Measurements from ENCODE around the gene SLC66A2. TPM values are rescaled to one million over a fixed set of nuclear protein-coding genes. Genes with fewer than 3 reads are reported as not detected.

Gene SLC66A2
- total RNA-seq, 1 experiment from 2014 or later = 13.0 TPM

DNA sequence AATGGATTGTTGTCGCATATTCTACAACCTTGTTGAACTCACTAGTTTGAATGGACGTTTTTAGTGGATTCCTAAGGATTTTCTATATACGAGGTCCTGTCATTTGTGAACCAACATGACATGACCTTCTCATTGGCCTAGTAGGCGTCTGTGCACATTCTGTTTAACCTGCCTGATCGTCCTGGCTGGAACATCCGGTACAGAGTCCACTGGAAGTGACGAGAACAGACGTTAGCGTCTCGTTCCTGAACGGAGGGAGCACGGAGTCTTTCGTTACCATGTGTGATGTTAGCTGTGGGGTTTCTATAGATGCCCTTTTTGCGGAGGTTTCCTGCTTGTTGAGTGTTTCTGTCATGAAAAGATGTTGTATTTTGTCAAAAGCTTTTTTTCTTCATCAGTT is 61.9 kb downstream of the SLC66A2 start:
- no peaks in the 10 kb centered on the region for H3K23me2 ChIP-seq (ENCODE audit: insufficient read length, low read depth, low read length, poor library complexity, severe bottlenecking)
- DNase-seq = no peak
- no peak overlapping the region for H2BK12ac ChIP-seq (ENCODE audit: insufficient read length, low read depth, low read length)
- Mint-ChIP-seq H3K27me3 (ENCODE audit: low read depth) (peaks cover 26% of the 10 kb centered on the region), H3K36me3 (ENCODE audit: insufficient read depth in 1 of 3, low read depth in 3 of 3) (peaks cover 2 to 7% (median 7%) of the 10 kb centered on the region in 3 experiments; a peak in 5 of 7 replicates), H3K27ac (no peak overlapping the region), H3K9me3 (peaks cover 58 to 72% of the 10 kb centered on the region in 2 experiments), H3K4me3 (no peak overlapping the region), H3K4me1 (no peaks in the 10 kb centered on the region)
- H2BK20ac ChIP-seq (ENCODE audit: low read depth, low read length, poor library complexity, severe bottlenecking) = no peak overlapping the region
- H4K5ac ChIP-seq (ENCODE audit: insufficient read length, low read depth, low read length) = no peak overlapping the region
- H3T11ph ChIP-seq (ENCODE audit: low read length) = no peak overlapping the region
- H3K9me3 ChIP-seq (ENCODE audit: control insufficient read depth, low read depth, low read length) = peaks cover 26% of the 10 kb centered on the region
- H3K9ac ChIP-seq (ENCODE audit: extremely low read depth, insufficient read length, low read length) = no peak overlapping the region
- no peak overlapping the region for H4K91ac ChIP-seq (ENCODE audit: insufficient read length, low read depth, low read length)
- no peak overlapping the region for H2BK15ac ChIP-seq (ENCODE audit: low read depth, low read length)
- no peak overlapping the region for H2AFZ ChIP-seq (ENCODE audit: low read length)
- no peak overlapping the region for H2BK5ac ChIP-seq (ENCODE audit: insufficient read length, low read length)
- no peaks in the 10 kb centered on the region for H3K4me1 ChIP-seq (ENCODE audit: insufficient read depth, low read length)
- no peak overlapping the region for H2BK120ac ChIP-seq (ENCODE audit: low read depth, low read length, poor library complexity, severe bottlenecking)
- H3K4me2 ChIP-seq (ENCODE audit: insufficient read depth, insufficient read length, low read length) = no peak overlapping the region
- no peak overlapping the region for H3K27ac ChIP-seq (ENCODE audit: insufficient read length, low read depth, low read length)
- H4K20me1 ChIP-seq (ENCODE audit: control insufficient read depth, insufficient read depth, insufficient read length) = no peaks in the 10 kb centered on the region
- H3K56ac ChIP-seq (ENCODE audit: insufficient read length, low read depth, low read length) = no peak overlapping the region
- H3K23ac ChIP-seq (ENCODE audit: insufficient read length, low read depth, low read length) = no peak overlapping the region
- no peak overlapping the region for H3K18ac ChIP-seq (ENCODE audit: insufficient read length, low read depth, low read length)
- H4K8ac ChIP-seq (replicated peaks; ENCODE audit: insufficient read length, low read depth, low read length) = no peak overlapping the region
- WGBS (ENCODE audit: extremely low coverage, insufficient read length, low lambda C conversion rate) = no CpG with 5 or more reads among the region's 14 CpGs
- no peaks in the 10 kb centered on the region for H3K27me3 ChIP-seq (ENCODE audit: insufficient read depth, low read length)
- no peaks in the 10 kb centered on the region for H3K79me1 ChIP-seq (ENCODE audit: insufficient read depth, low read depth, low read length, poor library complexity, severe bottlenecking)
- H3K14ac ChIP-seq (ENCODE audit: insufficient read depth, low read length) = no peak overlapping the region
- no peaks in the 10 kb centered on the region for H3K79me2 ChIP-seq (ENCODE audit: insufficient read depth, low read length)
- H3K4ac ChIP-seq (ENCODE audit: low read depth, low read length) = no peak overlapping the region
- TF ChIP-seq CTCF (conservative IDR thresholded peaks at IDR 0.05) = no peak
- no peak overlapping the region for H2AK5ac ChIP-seq (ENCODE audit: insufficient read length, low read length)
